Suprapubic skin (tissue), 4 donors: ENCODE measurements around the gene ACTG1. TPM values are rescaled to one million over a fixed set of nuclear protein-coding genes. Genes with fewer than 3 reads are reported as not detected.

Experiments
- DNase-seq, 2 donors: peaks; one replicate each; pipeline ENCODE4 v3.0.0-alpha.2; 2019; ENCODE audit warnings: low spot score in 2 of 2
- H3K27ac ChIP-seq: fragments of 200-600 bp; sonication (generic); one replicate; pipeline ENCODE4 v1.5.1; 2019
- H3K27me3 ChIP-seq: fragments of 200-600 bp; sonication (generic); one replicate; pipeline ENCODE4 v1.5.1; 2019
- H3K36me3 ChIP-seq: fragments of 200-600 bp; sonication (generic); one replicate; pipeline ENCODE4 v1.5.1; 2019
- H3K4me1 ChIP-seq: fragments of 200-600 bp; sonication (generic); one replicate; pipeline ENCODE4 v1.5.1; 2019
- H3K4me3 ChIP-seq: fragments of 200-600 bp; sonication (generic); one replicate; pipeline ENCODE4 v1.5.1; 2019; ENCODE audit warnings: mild to moderate bottlenecking
- H3K9me3 ChIP-seq: fragments of 200-600 bp; sonication (generic); one replicate; pipeline ENCODE4 v1.5.1; 2019
- EP300 ChIP-seq: sonication (generic); formaldehyde crosslinking; IDR thresholded peaks from one replicate; pipeline ENCODE4 v1.6.1; 2017; ENCODE audit warnings: antibody characterized with exemption
- POLR2A ChIP-seq, 2 donors: fragments of 450-650 bp; IDR thresholded peaks; one replicate each; pipeline ENCODE4 v1.6.1; 2017; ENCODE audit warnings: antibody characterized with exemption in 2 of 2, mild to moderate bottlenecking in 2 of 2, moderate library complexity in 2 of 2
- POLR2AphosphoS5 ChIP-seq, 3 donors: sonication (generic); formaldehyde crosslinking; IDR thresholded peaks; one replicate each; pipeline ENCODE4 v1.6.1; 2017; ENCODE audit warnings: antibody characterized with exemption in 3 of 3
- whole genome bisulfite sequencing: methylation state at CpG from one replicate; pipeline ENCODE4 v1.1.5; 2018; 5-methylcytosine and 5-hydroxymethylcytosine counted together
- total RNA-seq, 4 donors: library from RNA; depleted of rRNA; stranded (reverse); fragments of >200 nt; gene quantifications; one replicate each; pipeline ENCODE4 v1.1.0, GENCODE V29; 2016
- TF ChIP-seq, protein P1 (sequence below), 2 donors: fragments of 200-600 bp in 1 of 2; fragments of 450-650 bp in 1 of 2; sonication (generic) in 1 of 2; IDR thresholded peaks; one replicate each; pipeline ENCODE4 v1.5.1; 2016 to 2019; ENCODE audit warnings: antibody characterized with exemption in 2 of 2, mild to moderate bottlenecking in 1 of 2, moderate library complexity in 1 of 2

Gene ACTG1
- total RNA-seq, 4 donors from 2014 or later: 2,659 to 6,485 (median 4,163) TPM

- DNase-seq: no peak
- Histone ChIP-seq H3K27ac (no peak overlapping the region), H3K4me3 (no peak overlapping the region), H3K9me3 (no peaks in the 10 kb centered on the region), H3K27me3 (no peaks in the 10 kb centered on the region), H3K36me3 (peaks cover 89% of the 10 kb centered on the region), H3K4me1 (no peaks in the 10 kb centered on the region)
- no peak for TF ChIP-seq EP300
- TF ChIP-seq, protein P1, sequence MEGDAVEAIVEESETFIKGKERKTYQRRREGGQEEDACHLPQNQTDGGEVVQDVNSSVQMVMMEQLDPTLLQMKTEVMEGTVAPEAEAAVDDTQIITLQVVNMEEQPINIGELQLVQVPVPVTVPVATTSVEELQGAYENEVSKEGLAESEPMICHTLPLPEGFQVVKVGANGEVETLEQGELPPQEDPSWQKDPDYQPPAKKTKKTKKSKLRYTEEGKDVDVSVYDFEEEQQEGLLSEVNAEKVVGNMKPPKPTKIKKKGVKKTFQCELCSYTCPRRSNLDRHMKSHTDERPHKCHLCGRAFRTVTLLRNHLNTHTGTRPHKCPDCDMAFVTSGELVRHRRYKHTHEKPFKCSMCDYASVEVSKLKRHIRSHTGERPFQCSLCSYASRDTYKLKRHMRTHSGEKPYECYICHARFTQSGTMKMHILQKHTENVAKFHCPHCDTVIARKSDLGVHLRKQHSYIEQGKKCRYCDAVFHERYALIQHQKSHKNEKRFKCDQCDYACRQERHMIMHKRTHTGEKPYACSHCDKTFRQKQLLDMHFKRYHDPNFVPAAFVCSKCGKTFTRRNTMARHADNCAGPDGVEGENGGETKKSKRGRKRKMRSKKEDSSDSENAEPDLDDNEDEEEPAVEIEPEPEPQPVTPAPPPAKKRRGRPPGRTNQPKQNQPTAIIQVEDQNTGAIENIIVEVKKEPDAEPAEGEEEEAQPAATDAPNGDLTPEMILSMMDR (IDR thresholded peaks at IDR 0.05): no peak
- no peak for TF ChIP-seq POLR2A (IDR thresholded peaks at IDR 0.05)
- TF ChIP-seq POLR2AphosphoS5 (IDR thresholded peaks at IDR 0.05): no peak
- WGBS: 91% methylated on average over 6 of the region's 16 CpGs
These were observed 31.8 kb upstream of the ACTG1 start for GRCh38 chr17:81544281-81544974.

DNA sequence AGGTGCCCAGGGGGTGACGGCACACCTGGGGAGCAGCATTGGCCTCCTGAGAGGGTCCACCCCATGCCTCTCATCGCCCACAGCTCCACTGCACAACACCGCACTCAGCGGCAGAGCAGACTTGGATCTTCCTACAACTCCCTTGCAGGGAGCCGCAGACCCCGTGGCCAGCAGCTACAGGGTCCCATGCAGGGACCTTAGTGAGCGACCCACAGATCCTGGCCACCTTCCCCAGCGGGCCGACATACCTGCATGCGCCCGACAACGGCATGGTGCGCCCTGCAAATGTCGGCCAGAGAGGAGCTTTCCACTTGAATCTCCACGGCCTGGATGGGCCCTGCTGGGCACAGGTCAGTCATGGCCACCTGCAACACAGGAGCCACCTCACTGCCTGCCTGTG lies 31.2 kb upstream of the ACTG1 start:
- WGBS: 96% methylated on average over 7 of the region's 15 CpGs
- H3K9me3 ChIP-seq: no peaks in the 10 kb centered on the region
- peaks cover 91% of the 10 kb centered on the region for H3K36me3 ChIP-seq

GRCh38 chr17:81543339-81543675 lies 30.7 kb upstream of the ACTG1 start:
- H3K4me1 ChIP-seq: no peaks in the 10 kb centered on the region
- 50% methylated on average over 2 of the region's 14 CpGs for WGBS

More for the DNA sequence above, 31.2 kb upstream of the ACTG1 start:
- TF ChIP-seq, protein P1 (IDR thresholded peaks at IDR 0.05): no peak
- TF ChIP-seq EP300 (no peak), POLR2A (IDR thresholded peaks at IDR 0.05) (no peak), POLR2AphosphoS5 (IDR thresholded peaks at IDR 0.05) (no peak)
- DNase-seq: no peak
- Histone ChIP-seq H3K4me3 (no peak overlapping the region), H3K27me3 (no peaks in the 10 kb centered on the region), H3K4me1 (no peaks in the 10 kb centered on the region), H3K27ac (no peak overlapping the region)

GRCh38 chr17:81542431-81543338 lies 30.1 kb upstream of the ACTG1 start:
- Histone ChIP-seq H3K9me3 (no peaks in the 10 kb centered on the region), H3K27ac (no peak overlapping the region), H3K4me3 (no peak overlapping the region), H3K4me1 (peaks cover 2% of the 10 kb centered on the region), H3K36me3 (peaks cover 84% of the 10 kb centered on the region), H3K27me3 (peaks cover 2% of the 10 kb centered on the region)
- no peak for DNase-seq
- WGBS: 85% methylated on average over 14 of the region's 15 CpGs
- TF ChIP-seq, protein P1 (IDR thresholded peaks at IDR 0.05): no peak
- no peak for TF ChIP-seq POLR2A (IDR thresholded peaks at IDR 0.05)
- TF ChIP-seq EP300: no peak
- no peak for TF ChIP-seq POLR2AphosphoS5 (IDR thresholded peaks at IDR 0.05)

More at GRCh38 chr17:81543339-81543675, 30.7 kb upstream of the ACTG1 start:
- H3K4me3 ChIP-seq: no peak overlapping the region
- no peak for TF ChIP-seq POLR2A (IDR thresholded peaks at IDR 0.05)
- no peak for TF ChIP-seq EP300
- no peak for TF ChIP-seq POLR2AphosphoS5 (IDR thresholded peaks at IDR 0.05)
- TF ChIP-seq, protein P1 (IDR thresholded peaks at IDR 0.05): no peak
- peaks cover 90% of the 10 kb centered on the region for H3K36me3 ChIP-seq
- no peak overlapping the region for H3K27ac ChIP-seq
- H3K9me3 ChIP-seq: no peaks in the 10 kb centered on the region
- H3K27me3 ChIP-seq: no peaks in the 10 kb centered on the region
- DNase-seq: no peak

GRCh38 chr17:81541123-81541522 lies 28.5 kb upstream of the ACTG1 start:
- Histone ChIP-seq H3K27me3 (peaks cover 18% of the 10 kb centered on the region), H3K4me1 (peaks cover 18% of the 10 kb centered on the region), H3K27ac (no peak overlapping the region), H3K36me3 (peaks cover 68% of the 10 kb centered on the region), H3K4me3 (no peak overlapping the region), H3K9me3 (no peaks in the 10 kb centered on the region)
- no peak for DNase-seq
- WGBS: 91% methylated on average over 15 of the region's 17 CpGs
- TF ChIP-seq, protein P1 (IDR thresholded peaks at IDR 0.05): no peak
- no peak for TF ChIP-seq POLR2AphosphoS5 (IDR thresholded peaks at IDR 0.05)
- no peak for TF ChIP-seq POLR2A (IDR thresholded peaks at IDR 0.05)
- no peak for TF ChIP-seq EP300
